GM23248 (cell line): ENCODE data around the gene RABIF. TPM values are rescaled to one million over a fixed set of nuclear protein-coding genes. Genes with fewer than 3 reads are reported as not detected.

Source experiments
- DNase-seq: peaks from one replicate; pipeline ENCODE4 v3.0.0-alpha.2; 2015
- H2AFZ ChIP-seq: fragments of 200-600 bp; sonication (generic); 2 replicates; pipeline ENCODE4 v1.6.1; 2016; ENCODE audit warnings: antibody characterized with exemption
- H3F3A ChIP-seq: fragments of 200-600 bp; sonication (generic); 2 replicates; pipeline ENCODE4 v1.6.1; 2016; ENCODE audit warnings: mild to moderate bottlenecking, antibody characterized with exemption, mixed run types; ENCODE audit not compliant: insufficient read depth
- H3K27ac ChIP-seq: fragments of 200-600 bp; sonication (generic); 2 replicates; pipeline ENCODE4 v1.5.1; 2016; ENCODE audit warnings: mild to moderate bottlenecking
- H3K27me3 ChIP-seq: fragments of 200-600 bp; sonication (generic); replicated peaks from 2 replicates; pipeline ENCODE4 v1.6.1; 2016; ENCODE audit warnings: mild to moderate bottlenecking; ENCODE audit not compliant: insufficient read depth
- H3K36me3 ChIP-seq: fragments of 200-600 bp; sonication (generic); 2 replicates; pipeline ENCODE4 v1.6.1; 2016; ENCODE audit warnings: low read depth, mild to moderate bottlenecking
- H3K4me1 ChIP-seq: fragments of 200-600 bp; sonication (generic); 2 replicates; pipeline ENCODE4 v1.6.1; 2016; ENCODE audit warnings: mild to moderate bottlenecking; ENCODE audit not compliant: insufficient read depth
- H3K4me2 ChIP-seq: fragments of 200-600 bp; sonication (generic); one replicate; pipeline ENCODE4 v1.6.1; 2016; ENCODE audit warnings: mild to moderate bottlenecking; ENCODE audit not compliant: unreplicated experiment
- H3K4me3 ChIP-seq: fragments of 200-600 bp; sonication (generic); 2 replicates; pipeline ENCODE4 v1.5.1; 2016; ENCODE audit warnings: mild to moderate bottlenecking
- H3K79me2 ChIP-seq: fragments of 200-600 bp; sonication (generic); 2 replicates; pipeline ENCODE4 v1.6.1; 2016; ENCODE audit warnings: mild to moderate bottlenecking; ENCODE audit not compliant: insufficient read depth
- H3K9ac ChIP-seq: fragments of 200-600 bp; sonication (generic); 2 replicates; pipeline ENCODE4 v1.6.1; 2016; ENCODE audit warnings: mild to moderate bottlenecking
- H3K9me2 ChIP-seq: fragments of 200-600 bp; sonication (generic); 2 replicates; pipeline ENCODE4 v1.6.1; 2016; ENCODE audit warnings: mixed run types, mild to moderate bottlenecking, moderate library complexity; ENCODE audit not compliant: insufficient read depth
- H3K9me3 ChIP-seq: fragments of 200-600 bp; sonication (generic); one replicate; pipeline ENCODE4 v1.6.1; 2017; ENCODE audit warnings: low read depth
- H4K20me1 ChIP-seq: fragments of 200-600 bp; sonication (generic); 2 replicates; pipeline ENCODE4 v1.6.0; 2016; ENCODE audit not compliant: insufficient read depth
- EZH2 ChIP-seq: fragments of 200-600 bp; sonication (generic); IDR thresholded peaks from 2 replicates; pipeline ENCODE4 v1.6.1; 2018; ENCODE audit warnings: antibody characterized with exemption, mild to moderate bottlenecking; ENCODE audit not compliant: insufficient read depth, poor library complexity, severe bottlenecking
- EZH2phosphoT487 ChIP-seq: fragments of 200-600 bp; sonication (generic); IDR thresholded peaks from 2 replicates; pipeline ENCODE4 v1.6.1; 2018; ENCODE audit warnings: antibody characterized with exemption, moderate library complexity, mild to moderate bottlenecking, low read depth; ENCODE audit not compliant: insufficient read depth
- WGBS, 2 experiments: methylation state at CpG; one replicate each; pipeline ENCODE4 v1.1.6; 2015 to 2017; ENCODE audit warnings: low lambda C conversion rate in 2 of 2, low coverage in 1 of 2; ENCODE audit errors: missing lambda C conversion rate in 2 of 2; 5-methylcytosine and 5-hydroxymethylcytosine counted together
- in situ Hi-C: fragments of 300-500 bp; cut with MboI; formaldehyde crosslinking; loops from 2 replicates; pipeline ENCODE4 v1.15.0; 2020
- polyA plus RNA-seq: library from polyadenylated mRNA; unstranded; fragments of >200 nt; fragmentation: Nextera tagmentation; extraction: Ambion mirVana; gene quantifications from 2 replicates; pipeline ENCODE4 v1.2.1, GENCODE V29; 2016
- total RNA-seq: library from RNA; depleted of rRNA; stranded (reverse); fragments of >200 nt; shearing (Covaris generic); gene quantifications from 2 replicates; pipeline ENCODE4 v1.2.3, GENCODE V29; 2014

RABIF gene
- total and polyA plus RNA-seq, 2 experiments from 2014 or later: 7.2 to 17.0 TPM

- Histone ChIP-seq H3K27me3 (no peaks in the 10 kb centered on the region), H3K9me2 (no peaks in the 10 kb centered on the region), H3K79me2 (no peaks in the 10 kb centered on the region), H3K4me3 (no peak overlapping the region), H3K36me3 (no peaks in the 10 kb centered on the region), H4K20me1 (no peaks in the 10 kb centered on the region), H3K27ac (no peak overlapping the region), H3K4me1 (no peaks in the 10 kb centered on the region), H3F3A (no peaks in the 10 kb centered on the region), H3K9ac (no peak overlapping the region), H2AFZ (no peak overlapping the region), H3K9me3 (no peaks in the 10 kb centered on the region), H3K4me2 (no peak overlapping the region)
- in situ Hi-C loops: no loop called here
- 82 to 86% methylated on average over 8 of the region's 8 CpGs for WGBS, 2 experiments
- TF ChIP-seq EZH2: no peak
- TF ChIP-seq EZH2phosphoT487: no peak
- DNase-seq: no peak
These were observed 34.2 kb downstream of the RABIF start for GRCh38 chr1:202854787-202855186.

- in situ Hi-C loops: no loop called here
- Histone ChIP-seq H4K20me1 (no peaks in the 10 kb centered on the region), H3K4me2 (no peak overlapping the region), H3K9me3 (no peaks in the 10 kb centered on the region), H2AFZ (peak overlapping the region; percentile 57), H3F3A (no peaks in the 10 kb centered on the region), H3K79me2 (no peaks in the 10 kb centered on the region), H3K27me3 (no peaks in the 10 kb centered on the region), H3K27ac (no peak overlapping the region), H3K4me1 (no peaks in the 10 kb centered on the region), H3K9ac (no peak overlapping the region), H3K9me2 (no peaks in the 10 kb centered on the region), H3K4me3 (no peak overlapping the region), H3K36me3 (no peaks in the 10 kb centered on the region)
- DNase-seq: peak; percentile 48
- TF ChIP-seq EZH2phosphoT487 (no peak), EZH2 (no peak)
- WGBS, 2 experiments: 71 to 75% methylated on average over 15 of the region's 15 CpGs
These were observed 36.6 kb downstream of the RABIF start for GRCh38 chr1:202852163-202852904.

DNA sequence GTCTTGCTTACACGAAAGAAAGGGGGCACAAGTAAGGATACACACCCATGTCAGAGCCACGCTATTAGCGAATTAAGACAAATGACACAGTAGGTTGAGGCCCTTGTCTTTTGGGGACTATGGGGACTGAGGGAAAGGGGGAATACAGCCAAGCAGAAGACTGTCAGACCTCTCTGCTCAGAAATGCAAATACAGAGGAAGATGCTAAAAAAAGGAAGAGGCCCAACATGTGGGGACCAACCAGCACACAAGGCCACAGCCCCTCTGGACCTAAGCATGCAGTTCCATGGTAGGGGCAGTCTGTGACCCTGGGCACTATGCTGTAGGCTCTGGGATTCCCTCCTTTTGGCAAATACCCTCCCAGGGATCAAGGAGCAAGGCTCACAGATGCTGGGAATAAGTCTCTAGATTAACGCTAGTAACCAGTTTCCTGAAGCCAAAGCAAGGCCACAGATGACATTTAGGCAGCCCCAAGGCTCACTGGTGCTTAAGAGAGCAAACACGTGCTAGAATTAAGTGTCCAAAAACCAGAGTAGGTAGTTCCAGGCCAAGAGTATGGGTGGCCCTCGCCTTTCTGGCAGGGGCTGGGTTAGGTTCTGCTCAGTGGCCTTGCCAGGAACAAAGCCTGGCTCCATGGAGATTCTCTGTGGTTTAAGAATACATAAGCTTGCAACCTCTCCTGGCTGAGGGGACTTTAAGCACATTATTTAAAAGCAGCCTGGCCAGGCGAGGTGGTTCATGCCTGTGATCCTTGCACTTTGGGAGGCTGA is 38.2 kb downstream of the RABIF start:
- H3K27me3 ChIP-seq: no peaks in the 10 kb centered on the region
- no peak for DNase-seq
- no peaks in the 10 kb centered on the region for H3K79me2 ChIP-seq
- no peak overlapping the region for H3K9ac ChIP-seq
- no peaks in the 10 kb centered on the region for H3K9me3 ChIP-seq
- no peaks in the 10 kb centered on the region for H4K20me1 ChIP-seq
- no peak overlapping the region for H3K27ac ChIP-seq
- H3K36me3 ChIP-seq: no peaks in the 10 kb centered on the region
- no peaks in the 10 kb centered on the region for H3K4me1 ChIP-seq
- TF ChIP-seq EZH2phosphoT487 (no peak), EZH2 (no peak)
- H2AFZ ChIP-seq: no peak overlapping the region
- WGBS, 2 experiments: 70 to 71% methylated on average over 7 of the region's 7 CpGs
- no peak overlapping the region for H3K4me3 ChIP-seq
- no peak overlapping the region for H3K4me2 ChIP-seq
- H3F3A ChIP-seq: no peaks in the 10 kb centered on the region
- H3K9me2 ChIP-seq: no peaks in the 10 kb centered on the region
- in situ Hi-C loops: no loop called here

DNA sequence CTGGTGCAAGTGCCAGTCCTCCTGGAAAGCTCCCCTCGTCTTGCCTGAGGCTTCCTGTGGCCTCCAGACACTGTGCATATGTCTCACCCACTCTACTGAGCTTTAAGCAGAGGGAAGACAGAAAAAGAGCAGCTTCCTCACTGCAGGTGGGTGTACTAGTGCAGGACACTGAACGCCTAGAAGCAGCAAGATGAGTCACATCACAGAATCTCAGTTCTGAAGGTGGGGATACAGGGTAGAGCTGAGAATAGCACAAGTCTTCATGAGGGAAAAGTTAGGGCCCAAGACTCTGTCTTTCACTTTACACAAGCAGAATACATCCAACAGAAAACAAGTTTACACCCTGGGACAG is 40.8 kb downstream of the RABIF start:
- WGBS, 2 experiments: 41 to 46% methylated on average over 2 of the region's 2 CpGs
- no peaks in the 10 kb centered on the region for H3K9me3 ChIP-seq
- no peaks in the 10 kb centered on the region for H3F3A ChIP-seq
- no peaks in the 10 kb centered on the region for H3K4me1 ChIP-seq
- H3K4me2 ChIP-seq: no peak overlapping the region
- no peaks in the 10 kb centered on the region for H3K9me2 ChIP-seq
- H4K20me1 ChIP-seq: no peaks in the 10 kb centered on the region
- no peaks in the 10 kb centered on the region for H3K36me3 ChIP-seq
- no peak for DNase-seq
- H3K9ac ChIP-seq: no peak overlapping the region
- no peak for TF ChIP-seq EZH2phosphoT487
- TF ChIP-seq EZH2: no peak
- H3K27ac ChIP-seq: no peak overlapping the region
- no peaks in the 10 kb centered on the region for H3K79me2 ChIP-seq
- in situ Hi-C loops: no loop called here
- H3K27me3 ChIP-seq: no peaks in the 10 kb centered on the region
- H2AFZ ChIP-seq: no peak overlapping the region
- no peak overlapping the region for H3K4me3 ChIP-seq
